Skin epidermis (tissue), 12 donors: ENCODE results near the gene MYL12A.
"Not testable (repeated sequence)": the region's sequence is repeated elsewhere in the genome, so short reads cannot be mapped to it uniquely, and the experiment has no call there.

Source experiments
- H3K27ac ChIP-seq, 21 experiments: fragments of 200-600 bp; sonication (generic) in 11 of 21; one replicate each; pipeline ENCODE4 v1.5.0; 2020; ENCODE audit warnings: mild to moderate bottlenecking in 3 of 21, inconsistent platforms in 2 of 21, moderate library complexity in 2 of 21
- H3K4me3 ChIP-seq, 7 experiments: fragments of 200-600 bp; sonication (generic) in 2 of 7; one replicate each; pipeline ENCODE4 v1.5.0; 2020; ENCODE audit warnings: inconsistent platforms in 2 of 7, mild to moderate bottlenecking in 2 of 7, moderate library complexity in 1 of 7

MYL12A gene

DNA sequence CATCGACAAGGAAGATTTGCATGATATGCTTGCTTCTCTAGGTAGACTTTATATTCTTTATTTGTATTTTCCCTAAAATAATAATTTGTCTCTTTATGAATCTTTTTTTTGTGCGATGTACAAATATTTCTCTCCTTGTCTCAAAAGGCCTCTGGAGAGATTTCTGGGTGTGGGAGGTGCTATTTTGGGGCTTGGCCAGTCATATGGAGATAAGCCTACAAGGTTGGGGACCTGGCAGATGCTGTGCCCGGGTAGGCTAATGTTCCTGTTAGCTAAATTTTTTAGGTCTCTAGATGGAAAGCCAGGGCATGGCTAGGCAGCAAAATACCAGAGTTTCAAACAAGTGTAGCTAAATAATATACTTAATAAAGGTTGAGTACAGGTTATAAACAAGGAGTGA, 25.4 kb downstream of the MYL12A start:
- Histone ChIP-seq H3K4me3 (no peak overlapping the region), H3K27ac (peak overlapping the region in 1 of 21 experiments; percentile 34)

DNA sequence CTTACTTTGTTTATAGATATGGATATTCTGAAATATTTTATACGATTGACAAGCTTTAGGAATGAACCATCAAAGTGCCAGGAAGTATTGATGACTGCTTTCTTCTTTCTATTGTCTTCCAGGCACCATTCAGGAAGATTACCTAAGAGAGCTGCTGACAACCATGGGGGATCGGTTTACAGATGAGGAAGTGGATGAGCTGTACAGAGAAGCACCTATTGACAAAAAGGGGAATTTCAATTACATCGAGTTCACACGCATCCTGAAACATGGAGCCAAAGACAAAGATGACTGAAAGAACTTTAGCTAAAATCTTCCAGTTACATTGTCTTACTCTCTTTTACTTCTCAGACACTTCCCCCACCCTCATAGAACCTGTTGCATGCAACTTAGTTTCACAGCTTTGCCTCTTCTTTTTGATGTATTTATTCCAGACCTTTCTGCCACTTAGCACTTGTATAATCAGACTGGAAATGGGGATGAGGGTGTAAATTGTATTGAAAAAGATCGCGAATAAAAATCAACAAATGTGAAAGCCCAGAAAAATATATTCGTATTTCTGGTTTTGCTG, 30.1 kb downstream of the MYL12A start:
- H3K27ac ChIP-seq, H3K4me3 ChIP-seq: not testable (repeated sequence)

- H3K27ac ChIP-seq = peak overlapping the region in 3 of 21 experiments; percentile 2 to 31 (median 18)
- H3K4me3 ChIP-seq = no peak overlapping the region
Measured at GRCh38 chr18:3279201-3280185, 31.9 kb downstream of the MYL12A start.

- Histone ChIP-seq H3K27ac (peak overlapping the region in 3 of 21 experiments; percentile 7 to 34 (median 25)), H3K4me3 (no peak overlapping the region)
Measured at GRCh38 chr18:3281456-3282400, 34.1 kb downstream of the MYL12A start.

- no peak overlapping the region for H3K4me3 ChIP-seq
- peak overlapping the region in 1 of 21 experiments; percentile 17 for H3K27ac ChIP-seq
Measured at GRCh38 chr18:3283253-3283863, 35.8 kb downstream of the MYL12A start.

- Histone ChIP-seq H3K27ac (no peak overlapping the region), H3K4me3 (no peak overlapping the region)
Measured at GRCh38 chr18:3283908-3284307, 36.3 kb downstream of the MYL12A start.

GRCh38 chr18:3284501-3284900, 36.9 kb downstream of the MYL12A start:
- no peak overlapping the region for H3K4me3 ChIP-seq
- H3K27ac ChIP-seq = no peak overlapping the region

GRCh38 chr18:3286159-3286558, 38.6 kb downstream of the MYL12A start:
- Histone ChIP-seq H3K4me3 (no peak overlapping the region), H3K27ac (no peak overlapping the region)

DNA sequence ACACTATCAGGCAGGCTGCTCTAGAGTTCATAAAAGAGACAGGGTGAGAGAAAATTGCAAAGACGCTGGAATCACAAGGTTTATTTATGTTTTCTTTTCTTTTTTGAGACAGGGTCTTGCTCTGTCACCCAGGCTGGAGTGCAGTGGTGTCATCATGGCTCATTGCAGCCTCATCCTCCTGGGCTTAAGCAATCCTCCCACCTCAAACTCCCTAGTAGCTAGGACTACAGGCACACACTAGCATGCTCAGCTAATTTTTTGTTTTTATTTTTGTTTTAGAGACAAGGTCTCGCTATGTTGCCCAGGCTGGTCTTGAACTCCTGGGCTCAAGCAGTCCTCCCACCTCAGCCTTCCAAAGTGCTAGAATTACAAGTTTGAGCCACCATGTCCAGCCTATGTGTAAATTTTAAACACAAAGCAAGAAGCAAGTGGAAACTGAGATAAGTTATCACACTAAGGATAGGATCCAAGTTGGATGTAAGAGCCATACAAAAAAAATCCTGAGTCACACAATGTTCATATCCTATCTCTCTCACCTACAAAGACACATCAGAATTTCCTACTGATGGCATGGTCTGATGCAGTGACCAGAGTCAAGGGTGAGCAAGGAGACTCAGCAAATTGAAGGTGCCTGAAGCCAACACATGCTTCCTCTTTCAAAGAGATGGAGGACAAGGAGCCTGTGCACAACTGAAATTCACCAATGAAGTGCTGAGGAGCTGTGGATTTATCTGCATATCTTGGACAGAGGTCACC, 45.8 kb downstream of the MYL12A start:
- Histone ChIP-seq H3K4me3 (no peak overlapping the region), H3K27ac (no peak overlapping the region)

DNA sequence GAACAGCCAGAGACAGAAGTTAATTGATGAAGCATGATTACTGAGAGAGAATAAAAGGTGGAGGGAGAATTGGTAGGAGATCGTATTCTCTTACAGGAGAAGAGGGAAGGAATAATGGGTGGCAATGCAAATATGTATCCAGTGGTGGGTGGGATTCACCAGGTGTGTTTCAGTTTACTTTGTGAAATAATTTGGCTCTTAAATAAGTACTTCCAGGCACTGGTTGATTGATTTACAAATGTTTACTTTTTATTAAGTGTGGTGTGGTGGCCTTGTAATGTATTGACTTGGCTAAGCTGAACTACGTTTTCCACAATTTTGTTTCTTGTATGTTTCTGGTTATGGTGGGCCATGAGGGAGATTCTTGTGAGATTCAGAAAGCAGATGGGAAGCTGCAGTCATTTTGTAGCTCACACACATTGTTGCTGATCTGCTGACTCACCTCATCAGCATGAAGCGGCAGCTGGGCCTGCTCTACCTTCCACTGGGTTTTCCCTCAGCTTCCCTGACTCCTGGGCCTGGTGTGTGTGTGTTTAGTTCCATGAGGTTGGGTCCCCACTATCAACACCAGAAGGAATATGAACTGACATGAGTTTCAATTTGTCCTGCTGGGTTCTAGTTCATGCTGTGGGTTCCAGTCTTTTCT, 47.0 kb downstream of the MYL12A start:
- Histone ChIP-seq H3K4me3 (no peak overlapping the region), H3K27ac (no peak overlapping the region)

GRCh38 chr18:3297025-3297984, 49.7 kb downstream of the MYL12A start:
- H3K27ac ChIP-seq = peak overlapping the region; percentile 19 to 90 (median 77)
- peak overlapping the region; percentile 48 to 77 (median 59) for H3K4me3 ChIP-seq

- peak overlapping the region in 9 of 21 experiments; percentile 12 to 85 (median 57) for H3K27ac ChIP-seq
- H3K4me3 ChIP-seq = no peak overlapping the region
Measured at GRCh38 chr18:3304832-3305231, 57.2 kb downstream of the MYL12A start.

DNA sequence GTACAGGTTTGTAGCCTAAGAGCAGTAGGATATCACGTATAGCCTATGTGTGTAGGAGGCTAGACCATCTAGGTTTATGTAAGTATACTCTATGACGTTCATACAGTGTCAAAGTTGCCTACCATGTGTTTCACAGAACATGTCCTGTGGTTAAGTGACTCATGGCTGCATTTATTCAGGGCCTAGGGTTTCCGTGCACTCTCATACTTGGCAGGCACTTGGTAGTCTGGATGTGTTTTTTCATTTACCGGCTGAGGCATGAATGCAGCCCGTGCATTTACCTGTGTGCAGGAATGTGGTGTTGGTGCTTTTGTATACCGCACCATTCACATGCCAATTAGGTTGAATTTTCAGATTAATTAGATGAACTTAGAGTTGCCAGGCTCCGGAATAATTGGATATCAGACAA, 57.8 kb downstream of the MYL12A start:
- Histone ChIP-seq H3K27ac (peak overlapping the region in 18 of 21 experiments; percentile 39 to 85 (median 69)), H3K4me3 (no peak overlapping the region)
